GM19035 (cell line): Measurements from ENCODE around the gene CHMP3.
A peak's percentile ranks its signal among the peaks of the same experiment; 100 is the strongest.
"Not testable (repeated sequence)": the region's sequence is repeated elsewhere in the genome, so short reads cannot be mapped to it uniquely, and the experiment has no call there.

Source experiments
- ATAC-seq: cut with Tn5 transposase; IDR thresholded peaks from one replicate; pipeline ENCODE4 v1.9.1; 2021; ENCODE audit not compliant: unreplicated experiment

CHMP3 gene

GRCh38 chr2:86562922-86563649 is at the start of gene CHMP3:
CHMP3 (minus strand) TSS chr2:86563443; CDS start chr2:86563348, 95 bp downstream.
- peak; percentile 87 for ATAC-seq

DNA sequence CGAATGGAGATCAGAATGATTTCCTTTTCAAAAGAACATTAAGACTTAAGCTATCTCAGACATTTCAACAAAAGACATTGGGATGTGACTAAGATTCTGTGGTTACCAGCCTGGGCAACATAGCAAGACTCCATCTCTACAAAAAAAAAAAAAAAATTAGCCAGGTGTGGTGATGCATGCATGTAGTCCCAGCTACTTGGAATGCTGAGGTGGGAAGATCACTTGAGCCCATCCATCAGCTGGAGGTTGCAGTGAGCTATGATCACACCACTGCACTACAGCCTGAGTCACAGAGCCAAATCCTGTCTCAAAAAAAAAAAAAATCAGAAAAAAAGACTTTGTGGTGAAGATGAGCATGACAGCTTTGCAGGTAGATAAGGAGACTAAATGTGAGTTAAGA is 47.6 kb upstream of the CHMP3 start:
- ATAC-seq: no peak

DNA sequence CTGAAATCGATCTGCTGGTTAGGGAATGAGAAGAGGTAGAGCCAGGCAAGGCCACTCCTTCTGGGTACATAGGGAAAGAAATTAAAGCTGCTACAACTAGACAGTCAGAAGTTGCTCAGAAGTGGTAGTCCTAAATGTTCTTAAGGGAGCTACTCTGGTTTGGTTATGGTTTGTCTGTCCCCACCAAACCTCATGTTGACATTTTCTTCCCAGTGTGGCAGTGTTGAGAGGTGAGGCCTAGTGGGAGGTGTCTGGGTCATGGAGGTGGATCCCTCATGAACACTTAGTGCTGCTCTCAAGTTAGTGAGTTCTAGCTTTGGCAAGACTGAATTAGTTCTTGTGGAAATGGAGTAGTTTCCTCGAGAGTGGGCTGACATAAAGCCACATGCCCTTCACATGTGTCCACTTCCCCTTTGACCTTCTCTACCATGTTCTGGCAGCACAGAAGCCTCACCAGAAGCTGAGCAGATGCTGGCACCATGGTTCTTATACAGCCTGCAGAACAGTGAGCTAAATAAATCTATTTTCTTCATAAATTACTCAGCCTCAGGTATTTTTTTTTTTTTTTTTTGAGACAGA is 45.7 kb upstream of the CHMP3 start:
- no peak for ATAC-seq

GRCh38 chr2:86603905-86604304 is 40.7 kb upstream of the CHMP3 start:
- ATAC-seq: no peak

- ATAC-seq: no peak
Observed at GRCh38 chr2:86598966-86599365, 35.7 kb upstream of the CHMP3 start.

- no peak for ATAC-seq
Observed at GRCh38 chr2:86596118-86596517, 32.9 kb upstream of the CHMP3 start.

DNA sequence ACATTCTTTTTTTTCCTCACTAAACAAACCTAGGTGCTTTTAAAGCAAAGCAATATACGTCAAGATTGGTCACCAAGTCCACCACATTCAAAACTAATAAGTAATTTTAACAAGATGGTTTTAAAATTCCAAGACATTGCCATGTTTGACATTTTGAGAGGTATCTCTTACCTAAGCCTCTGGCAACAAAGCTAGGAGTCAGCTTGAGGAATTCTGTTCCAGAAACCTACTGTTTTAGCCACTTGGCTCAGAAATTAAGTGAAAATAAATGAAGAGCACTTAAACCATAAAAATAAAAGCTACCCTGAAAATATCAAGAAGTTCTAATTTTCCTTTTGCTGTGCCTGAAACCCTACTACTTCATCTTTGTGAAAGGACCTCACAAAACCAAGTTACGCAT is 30.0 kb upstream of the CHMP3 start:
- ATAC-seq: no peak

- no peak for ATAC-seq
Observed at GRCh38 chr2:86592547-86593230, 29.4 kb upstream of the CHMP3 start.

GRCh38 chr2:86589701-86590100 is 26.5 kb upstream of the CHMP3 start:
- not testable (repeated sequence) for ATAC-seq

GRCh38 chr2:86584151-86584913 is 21.1 kb upstream of the CHMP3 start:
- no peak for ATAC-seq

DNA sequence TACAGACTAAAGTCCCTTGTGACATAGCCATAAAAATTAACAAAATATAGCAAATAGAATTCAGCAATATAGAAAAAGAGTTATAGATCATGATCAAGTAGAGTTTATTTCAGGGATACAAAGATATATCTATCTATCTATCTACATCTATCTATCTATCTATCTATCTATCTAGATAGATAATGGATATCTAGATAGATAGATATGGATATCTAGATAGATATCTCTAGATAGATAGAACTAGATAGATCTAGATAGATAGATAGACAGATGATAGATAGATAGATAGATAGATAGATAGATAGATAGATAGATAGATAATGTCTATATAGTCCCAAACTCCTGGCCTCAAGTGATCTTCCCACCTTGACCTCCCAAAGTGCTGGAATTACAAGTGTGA is 17.3 kb upstream of the CHMP3 start:
- no peak for ATAC-seq

- ATAC-seq: no peak
Observed at GRCh38 chr2:86577817-86578456, 14.7 kb upstream of the CHMP3 start.

- no peak for ATAC-seq
Observed at GRCh38 chr2:86570059-86570458, 6.8 kb upstream of the CHMP3 start.

DNA sequence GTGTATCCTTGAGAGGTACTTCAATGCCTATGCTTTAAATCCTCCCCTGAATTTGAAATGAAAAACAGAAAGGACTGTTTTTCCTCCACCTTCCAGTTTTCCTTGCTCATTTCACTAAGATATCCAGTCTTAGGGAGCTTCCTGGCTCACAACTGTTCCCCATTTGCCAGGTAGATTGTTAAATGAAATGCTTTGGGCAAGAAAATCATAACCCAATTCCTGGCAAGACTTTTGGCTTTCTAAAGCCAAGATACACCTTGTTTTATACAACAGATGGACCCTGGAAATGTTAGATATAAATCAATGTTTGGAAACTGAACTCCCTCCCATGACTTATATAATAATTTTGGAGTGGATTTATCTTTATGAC is 3.6 kb upstream of the CHMP3 start:
- ATAC-seq: no peak

DNA sequence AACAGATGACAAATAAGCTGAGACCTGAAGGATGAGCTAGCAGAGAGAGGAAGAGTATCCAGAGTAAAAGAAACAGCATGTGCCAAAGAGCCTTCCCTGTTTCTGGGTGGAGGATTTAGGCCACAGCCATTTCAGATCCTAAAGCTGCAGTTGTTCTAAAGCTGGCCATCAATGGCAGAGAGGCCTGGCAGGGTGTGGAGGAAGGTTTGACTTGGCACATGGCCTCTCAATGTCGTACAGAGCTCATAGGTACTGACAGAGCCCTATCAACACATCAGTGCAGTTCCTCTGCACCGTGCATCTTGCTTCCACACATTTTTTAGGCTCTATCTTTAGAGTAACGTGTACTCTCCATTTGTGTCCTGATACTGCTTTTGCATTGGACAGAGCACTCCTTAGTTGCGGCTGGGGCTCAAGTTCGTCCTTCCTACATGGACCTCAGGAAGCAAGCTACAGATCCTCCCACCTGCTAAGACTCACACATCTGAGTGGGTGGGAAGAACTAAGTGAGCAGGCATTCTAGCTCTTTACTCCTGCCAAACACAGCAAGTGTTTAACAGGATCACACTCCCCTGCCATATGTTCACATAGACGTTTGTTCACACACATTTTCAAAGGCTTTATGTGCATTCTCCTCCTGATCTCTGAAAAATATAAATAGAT is 3.0 kb upstream of the CHMP3 start:
- no peak for ATAC-seq

DNA sequence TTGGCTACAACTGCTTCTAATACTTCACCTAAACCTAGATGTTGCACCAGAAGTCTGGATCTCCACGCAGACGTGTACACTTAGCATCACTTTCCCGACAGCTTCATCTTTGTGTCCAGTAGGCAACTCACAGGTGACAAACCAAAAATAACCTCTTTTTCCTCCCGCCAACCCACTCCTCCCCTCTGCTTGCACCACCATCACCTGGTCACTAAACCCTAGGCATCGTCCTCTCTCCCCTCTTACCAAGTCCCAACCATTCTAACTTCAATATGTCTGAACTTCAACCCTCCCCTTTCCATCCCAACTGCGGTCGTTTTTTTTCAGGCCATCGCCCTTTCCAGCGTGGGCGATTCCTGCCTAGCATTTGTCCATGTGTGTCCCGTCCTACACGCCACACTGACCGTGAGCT is 413 bp upstream of the CHMP3 start:
- peak; percentile 1 for ATAC-seq

DNA sequence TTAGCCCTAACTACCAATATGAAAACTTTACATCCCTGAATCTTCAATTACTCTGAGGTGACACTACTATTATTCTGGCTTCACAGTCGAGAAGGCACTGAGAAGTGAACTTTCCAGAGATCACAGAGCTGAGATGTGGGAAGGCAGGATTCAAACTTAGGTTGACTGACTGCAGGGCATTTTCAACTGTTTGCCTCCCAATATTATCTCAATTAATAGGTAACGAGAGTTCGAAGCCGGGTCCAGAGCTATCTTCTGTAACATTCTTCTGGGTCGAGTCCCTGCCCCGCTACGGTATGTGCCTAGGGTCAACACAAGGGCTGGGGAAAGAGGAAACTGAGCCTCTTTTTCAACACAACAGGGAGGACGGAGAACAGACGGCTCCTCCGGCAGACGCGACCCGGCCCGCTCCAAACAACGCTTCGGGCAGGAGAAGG is 740 bp downstream of the CHMP3 start:
- ATAC-seq: no peak

- no peak for ATAC-seq
Observed at GRCh38 chr2:86557836-86558235, 5.4 kb downstream of the CHMP3 start.

- no peak for ATAC-seq
Observed at GRCh38 chr2:86556508-86556907, 6.7 kb downstream of the CHMP3 start.

DNA sequence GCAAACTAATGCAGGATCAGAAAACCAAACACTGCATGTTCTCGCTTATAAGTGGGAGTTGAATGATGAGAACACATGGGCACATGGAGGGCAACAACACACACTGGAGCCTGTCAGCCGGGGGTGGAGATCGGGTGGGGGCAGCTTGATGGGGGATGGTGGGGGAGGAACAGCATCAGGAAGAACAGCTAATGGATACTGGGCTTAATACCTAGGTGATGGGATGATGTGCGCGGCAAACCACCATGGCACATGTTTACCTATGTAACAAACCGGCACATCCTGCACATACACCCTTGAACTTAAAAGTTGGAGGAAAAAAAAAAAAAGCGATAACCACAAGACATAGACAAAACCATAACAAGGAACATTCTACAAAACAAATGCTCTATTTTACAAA is 10.4 kb downstream of the CHMP3 start:
- ATAC-seq: no peak
